Activated gamma-delta T cell (primary cell): ENCODE results near the gene PLEKHH3.
A peak's percentile ranks its signal among the peaks of the same experiment; 100 is the strongest.
"Not testable (repeated sequence)": the region's sequence is repeated elsewhere in the genome, so short reads cannot be mapped to it uniquely, and the experiment has no call there.

Experiments used
- DNase-seq: peaks from one replicate; lab custom pipeline; 2025; lab: John Stamatoyannopoulos, UW

PLEKHH3 gene

GRCh38 chr17:42672038-42672437 is 4.8 kb downstream of the PLEKHH3 start:
- DNase-seq, result no peak

- no peak for DNase-seq
Measured at GRCh38 chr17:42670789-42671657, 5.8 kb downstream of the PLEKHH3 start.

GRCh38 chr17:42669977-42670788 is 6.6 kb downstream of the PLEKHH3 start:
- DNase-seq, result peak; percentile 33

- DNase-seq, result no peak
Measured at GRCh38 chr17:42669705-42669976, 7.2 kb downstream of the PLEKHH3 start.

DNA sequence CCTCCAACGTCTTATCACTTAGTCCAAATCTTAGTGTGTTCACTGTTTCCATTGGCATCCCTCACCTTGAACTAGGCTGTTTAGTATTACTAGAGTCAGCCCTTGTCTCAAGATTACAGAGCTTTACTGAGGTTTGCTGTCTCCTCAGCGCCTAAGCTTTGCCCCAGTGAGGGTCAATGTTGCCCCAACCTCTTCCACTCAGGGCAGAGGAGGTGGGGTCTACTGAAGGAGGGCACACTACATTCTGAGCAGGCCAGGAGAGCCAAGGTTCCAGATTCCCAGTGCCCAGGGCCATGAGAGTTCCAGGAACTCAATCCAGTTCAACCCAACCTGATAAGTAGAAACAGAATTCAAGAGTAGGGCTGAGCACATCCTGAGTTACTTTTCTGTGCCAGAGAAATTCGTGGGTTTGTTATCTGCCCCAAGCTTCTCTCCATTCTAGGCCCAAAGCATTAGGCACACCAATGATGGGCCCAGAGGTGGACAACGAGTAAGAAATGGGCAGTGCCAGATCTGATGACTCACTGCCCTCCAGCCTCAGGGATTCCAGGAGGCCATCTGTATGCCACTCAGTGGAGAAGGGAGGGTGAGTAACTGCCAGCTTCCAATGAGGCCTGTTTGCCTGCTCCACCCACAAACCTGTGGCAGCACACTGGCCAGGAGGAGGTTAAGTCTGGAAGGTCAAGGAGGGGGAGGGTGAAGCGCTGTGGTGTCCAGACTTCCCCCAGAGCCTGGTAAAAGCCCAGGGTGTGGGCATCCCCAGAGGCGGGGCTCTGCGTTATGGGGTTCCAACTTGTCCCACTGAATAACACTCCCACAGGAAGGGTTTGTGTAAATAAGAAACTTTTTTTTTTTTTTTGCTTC is 9.5 kb downstream of the PLEKHH3 start:
- no peak for DNase-seq

DNA sequence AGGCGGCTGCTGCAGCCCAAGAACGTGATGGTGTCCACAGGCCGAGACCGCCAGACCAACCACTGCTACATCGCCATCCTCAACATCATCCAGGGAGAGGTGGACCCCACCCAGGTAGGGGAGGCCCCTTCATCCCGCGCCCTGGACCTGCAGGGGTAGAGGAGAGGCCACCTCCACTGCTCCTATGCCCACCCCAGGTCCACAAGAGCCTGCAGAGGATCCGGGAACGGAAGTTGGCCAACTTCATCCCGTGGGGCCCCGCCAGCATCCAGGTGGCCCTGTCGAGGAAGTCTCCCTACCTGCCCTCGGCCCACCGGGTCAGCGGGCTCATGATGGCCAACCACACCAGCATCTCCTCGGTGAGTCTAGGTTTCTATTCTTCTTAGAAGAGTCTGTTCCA is 10.7 kb downstream of the PLEKHH3 start:
- DNase-seq, result not testable (repeated sequence)

- no peak for DNase-seq
Measured at GRCh38 chr17:42665581-42666001, 11.2 kb downstream of the PLEKHH3 start.

DNA sequence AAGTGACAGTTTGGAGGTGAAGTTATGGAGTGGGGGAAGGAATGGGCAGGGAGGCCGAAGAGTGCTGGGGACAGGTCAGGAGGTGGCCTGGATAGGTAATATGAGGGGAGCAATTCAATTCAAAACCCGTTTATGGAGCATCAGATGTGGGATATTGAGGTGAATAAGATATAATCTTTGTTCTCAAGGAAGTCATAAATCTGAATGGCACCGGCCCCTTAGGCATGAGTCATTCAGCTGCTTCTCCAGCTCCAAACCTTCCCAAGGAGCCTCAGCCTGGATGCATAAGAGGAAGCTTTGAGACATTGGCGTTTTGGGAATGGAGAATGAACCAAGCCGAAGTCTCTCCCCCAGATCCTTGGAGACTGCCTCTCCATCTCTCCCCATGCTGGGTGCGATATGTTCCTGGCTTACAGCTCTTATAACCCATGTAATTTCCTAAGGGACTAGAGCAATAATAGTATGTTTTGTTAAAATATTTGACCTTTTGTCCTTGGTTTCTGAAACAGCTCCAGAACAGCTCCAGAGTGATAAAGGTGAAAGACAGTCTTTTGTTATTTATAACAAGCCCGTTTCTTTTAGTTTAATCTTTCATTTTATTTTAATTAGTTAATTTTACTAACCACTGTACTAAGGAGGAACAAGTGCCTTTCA is 16.0 kb downstream of the PLEKHH3 start:
- DNase-seq, result no peak

DNA sequence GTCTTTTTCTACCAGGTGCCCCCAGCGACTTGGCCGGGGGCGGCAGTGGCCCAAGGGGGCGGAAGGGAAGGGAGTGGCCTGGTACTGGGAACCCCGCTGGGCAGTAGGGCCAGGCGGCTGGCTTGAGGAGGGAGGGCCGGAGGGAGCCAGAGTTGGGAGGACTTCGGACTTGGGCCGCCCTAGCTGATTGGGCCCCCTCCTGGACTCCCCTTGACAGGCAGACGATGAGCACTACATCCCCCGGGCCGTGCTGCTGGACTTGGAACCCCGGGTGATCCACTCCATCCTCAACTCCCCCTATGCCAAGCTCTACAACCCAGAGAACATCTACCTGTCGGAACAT is 16.9 kb downstream of the PLEKHH3 start:
- DNase-seq, result not testable (repeated sequence)

GRCh38 chr17:42659079-42659931 is 17.5 kb downstream of the PLEKHH3 start, which contains the start of gene TUBG2:
Gene TUBG2 (plus strand): TSS chr17:42659284. CDS start chr17:42659504, 220 bp downstream.
- DNase-seq, result peak; percentile 51

DNA sequence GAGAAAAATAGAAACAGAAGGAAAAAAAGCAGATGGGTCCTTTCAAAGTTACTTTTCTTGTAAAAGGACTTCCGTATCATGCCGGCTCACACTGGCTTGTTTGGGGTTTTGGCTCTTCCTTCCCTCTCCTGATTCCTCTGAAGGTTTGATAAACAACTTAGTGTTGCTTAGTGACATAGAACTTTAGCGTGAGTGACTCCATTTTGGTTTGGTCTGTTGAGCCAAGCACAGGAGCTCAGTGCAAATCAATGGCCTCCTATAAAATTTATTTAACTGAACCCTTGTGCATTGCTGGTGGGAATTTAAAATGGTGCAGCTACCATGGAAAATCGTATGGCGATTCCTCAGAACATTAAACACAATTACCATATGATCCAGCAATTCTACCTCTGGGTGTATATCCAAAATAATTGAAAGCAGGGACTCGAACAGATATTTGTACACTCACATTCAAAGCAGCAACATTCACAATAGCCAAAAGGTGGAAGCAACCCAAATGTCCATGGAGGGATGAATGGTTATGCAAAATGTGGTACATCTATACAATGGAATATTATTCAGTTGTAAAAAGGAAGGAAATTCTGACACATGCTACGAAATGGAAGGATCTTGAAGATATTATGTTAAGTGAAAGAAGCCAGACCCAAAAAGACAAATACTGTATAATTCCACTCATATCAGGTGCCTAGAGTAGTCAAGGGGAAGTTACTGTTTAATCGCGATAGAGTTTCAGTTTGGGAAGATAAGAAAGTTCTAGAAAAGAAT is 18.8 kb downstream of the PLEKHH3 start:
- no peak for DNase-seq

DNA sequence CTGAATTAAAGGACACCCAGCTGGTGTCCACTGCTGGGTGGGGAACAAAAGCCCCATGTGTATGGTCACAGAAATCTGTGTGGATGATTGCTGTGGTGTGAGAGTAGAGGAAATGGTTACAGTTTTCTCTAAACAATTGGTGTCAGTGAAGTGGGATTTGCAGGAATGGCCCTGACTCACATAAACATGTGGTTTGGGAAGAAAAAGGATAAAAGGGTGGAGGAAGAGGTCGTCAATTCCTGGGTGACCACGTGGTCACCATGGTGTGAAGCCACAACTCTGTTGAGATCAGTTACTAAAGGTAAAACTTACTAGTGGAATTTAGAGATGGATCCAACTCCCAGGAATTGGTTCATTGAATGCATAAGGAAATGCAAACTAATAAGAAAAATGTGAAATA is 21.3 kb downstream of the PLEKHH3 start:
- DNase-seq, result no peak

- no peak for DNase-seq
Measured at GRCh38 chr17:42653179-42654124, 23.3 kb downstream of the PLEKHH3 start.

DNA sequence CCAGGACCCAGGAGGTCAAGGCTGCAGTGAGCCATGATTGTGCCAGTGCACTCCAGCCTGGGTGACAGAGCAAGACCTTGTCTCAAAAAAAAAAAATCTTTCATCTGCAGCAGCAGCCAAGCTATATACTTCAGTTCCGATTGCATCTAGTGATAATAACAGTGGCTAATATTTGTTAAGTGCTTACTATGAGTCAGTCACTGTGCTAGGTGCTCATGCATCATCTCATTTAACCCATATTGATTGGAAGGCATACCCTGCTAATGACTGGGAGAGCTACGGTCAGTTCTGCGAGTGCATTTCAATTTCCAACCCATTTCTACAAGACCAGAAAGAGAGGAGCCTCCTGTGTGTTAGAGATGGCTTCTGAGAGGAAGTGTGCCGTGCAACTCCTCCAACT is 25.4 kb downstream of the PLEKHH3 start:
- DNase-seq, result no peak

- DNase-seq, result no peak
Measured at GRCh38 chr17:42647778-42648177, 29.0 kb downstream of the PLEKHH3 start.

DNA sequence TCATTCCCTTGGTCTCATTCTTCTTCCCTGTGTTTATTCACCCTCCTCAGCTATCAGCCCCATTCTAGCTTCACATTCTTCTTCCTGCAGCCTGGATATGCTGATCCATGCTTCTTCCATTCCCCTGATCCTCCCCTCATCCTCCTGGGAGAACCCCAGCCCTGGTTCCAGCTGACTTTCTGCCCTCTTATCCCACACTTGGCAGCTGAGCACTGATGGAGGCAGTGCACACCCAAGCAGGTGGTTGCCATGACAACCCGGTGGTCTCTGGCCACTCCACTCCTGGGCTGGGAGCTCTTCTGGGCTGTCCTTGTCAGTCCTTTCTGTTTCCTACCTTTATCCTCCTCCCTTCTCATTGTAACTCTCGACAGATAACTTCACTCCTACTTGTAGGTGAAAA is 34.5 kb downstream of the PLEKHH3 start:
- no peak for DNase-seq

GRCh38 chr17:42640121-42640520 is 36.7 kb downstream of the PLEKHH3 start:
- DNase-seq, result no peak

DNA sequence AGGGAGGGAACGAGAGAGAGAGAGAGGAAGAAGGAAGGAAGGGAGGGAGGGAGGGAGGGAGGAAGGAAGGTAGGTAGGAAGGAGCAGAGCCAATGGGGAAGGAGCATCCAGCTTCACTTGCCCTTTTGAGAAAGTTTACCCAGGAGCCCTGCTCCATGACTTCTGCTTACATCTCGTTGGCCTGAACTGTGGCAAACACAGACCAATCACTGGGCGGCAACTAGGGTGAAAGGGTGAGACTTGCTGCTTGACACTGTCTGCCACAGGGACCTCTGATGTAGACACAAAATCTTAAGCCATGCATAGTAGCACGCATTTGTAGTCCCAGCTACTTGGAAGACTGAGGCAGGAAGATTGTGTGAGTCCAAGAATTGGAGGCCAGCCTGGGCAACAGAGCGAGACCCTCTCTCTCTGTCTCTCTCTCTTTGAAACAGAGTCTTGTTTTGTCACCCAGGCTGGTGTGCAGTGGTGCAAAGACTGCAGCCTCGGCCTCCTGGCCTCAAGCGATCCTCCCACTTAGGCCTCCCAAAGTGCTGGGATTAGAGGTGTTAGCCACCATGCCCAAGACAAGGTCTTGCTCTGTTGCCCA is 37.2 kb downstream of the PLEKHH3 start:
- DNase-seq, result no peak
